COLO668 (cell line): Measurements from ENCODE around the gene NKX6-2.

ENCODE experiments used
- DNase-seq: peaks from one replicate; lab custom pipeline; 2025; ENCODE audit not compliant: unreplicated experiment; lab: John Stamatoyannopoulos, UW

The NKX6-2 gene

DNA sequence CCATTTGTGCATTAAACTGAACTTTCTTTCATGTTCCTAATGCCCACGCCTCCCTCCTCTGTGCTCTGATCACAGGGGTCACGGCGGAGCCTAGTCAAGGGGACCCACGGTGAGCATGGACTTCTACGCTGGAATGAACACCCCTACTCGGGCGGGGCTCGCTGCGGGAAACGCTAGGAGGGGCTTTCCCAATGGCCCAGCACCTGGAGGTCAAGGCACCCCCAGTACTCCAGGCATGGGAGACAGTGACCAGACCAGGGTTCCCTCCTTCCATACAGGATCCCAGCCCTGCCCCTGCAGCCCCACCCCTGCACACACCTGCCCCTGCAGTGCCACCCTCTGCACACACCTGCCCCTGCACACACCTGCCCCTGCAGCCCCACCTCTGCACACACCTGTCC, 27.1 kb upstream of the NKX6-2 start:
- DNase-seq, result no peak

DNA sequence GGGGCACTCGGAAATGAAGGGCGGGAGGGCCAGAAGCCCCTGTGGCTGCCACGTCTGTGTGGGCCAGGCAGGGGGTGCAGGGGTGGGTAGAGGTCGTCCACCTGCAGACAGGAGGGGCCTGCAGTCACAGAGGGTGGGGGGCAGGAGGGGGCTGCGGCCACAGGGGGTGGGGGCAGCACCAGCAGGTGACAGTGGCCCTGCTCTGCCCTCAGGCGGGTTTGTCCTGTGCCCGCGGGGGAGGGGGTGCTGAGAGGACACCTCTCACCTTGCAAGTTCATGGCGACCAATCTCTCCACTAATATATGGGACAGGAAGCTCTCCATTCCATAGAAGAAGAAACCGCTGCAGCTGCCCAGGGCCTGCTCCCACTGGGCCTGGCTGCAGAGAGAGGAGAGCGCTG, 26.6 kb upstream of the NKX6-2 start:
- DNase-seq, result no peak

DNA sequence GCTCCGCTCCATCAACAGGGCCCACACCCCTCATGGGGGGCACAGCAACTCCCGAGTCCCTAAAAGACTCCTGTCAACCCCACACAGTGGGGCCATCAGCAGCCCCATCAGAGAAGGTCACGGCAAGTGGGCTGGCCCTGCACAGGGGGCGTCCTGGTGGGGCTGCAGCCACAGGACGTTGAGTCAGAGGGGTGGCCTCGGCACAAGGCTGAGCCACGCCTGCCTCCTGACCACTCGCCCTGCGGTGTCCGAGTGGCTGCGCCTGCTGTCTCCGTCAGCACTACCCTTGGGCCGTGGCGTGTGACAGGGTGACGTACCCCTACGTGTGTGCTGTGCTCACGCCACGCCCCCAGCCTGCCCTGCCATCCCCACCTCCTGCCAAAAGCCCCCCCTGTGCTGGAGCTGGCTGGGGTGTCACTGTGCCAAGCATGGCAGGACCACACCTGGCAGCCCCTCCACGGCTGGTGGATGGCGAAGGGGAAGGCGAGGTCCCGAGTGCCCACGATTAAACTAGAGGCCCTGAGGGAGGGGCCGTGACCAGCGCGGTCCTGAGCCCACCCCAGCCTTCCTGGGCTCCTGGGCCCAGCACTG, 26.0 kb upstream of the NKX6-2 start:
- DNase-seq, result no peak

DNA sequence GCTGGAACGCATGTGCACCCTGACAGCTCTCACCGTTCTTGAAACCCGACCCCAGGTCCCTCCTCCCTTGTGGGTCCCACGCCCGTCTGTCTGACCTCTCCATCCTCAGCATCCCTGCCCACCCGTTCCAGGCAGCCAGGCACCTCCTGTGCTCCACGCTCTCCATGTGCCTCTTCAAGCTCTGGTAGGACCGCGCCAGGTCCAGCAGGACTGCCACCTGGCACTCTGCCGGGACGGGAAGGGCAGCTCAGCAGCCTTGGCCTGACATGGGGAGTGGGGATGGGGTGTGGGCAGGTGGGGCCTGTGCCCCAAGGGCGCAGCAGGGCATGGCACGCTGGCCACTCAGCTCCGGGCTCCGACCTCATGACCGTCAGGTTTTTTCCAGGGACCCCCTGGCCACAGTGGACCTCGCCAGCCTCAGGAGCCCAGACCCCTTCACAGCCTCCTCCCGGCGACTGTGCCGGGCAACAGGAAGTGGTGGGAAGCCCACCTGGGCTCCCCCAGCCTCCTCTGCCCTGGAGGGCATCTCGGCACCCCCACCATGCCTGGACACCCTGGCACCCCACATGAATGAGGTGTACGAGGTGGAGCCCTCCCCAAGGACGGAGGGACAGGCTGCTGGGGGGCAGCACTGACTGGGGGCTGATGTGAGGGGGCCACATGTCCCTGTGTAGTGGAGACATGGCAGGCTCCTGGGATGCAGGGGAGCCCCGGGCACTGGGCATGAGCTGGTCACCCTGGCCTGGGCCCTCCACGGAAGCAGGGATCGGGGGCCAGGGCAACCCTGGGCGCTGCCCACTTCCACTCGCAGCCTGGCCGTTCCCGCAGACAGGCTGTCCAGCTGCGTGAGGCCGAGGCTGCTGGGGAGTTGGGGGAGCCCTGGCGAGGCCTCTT, 25.1 kb upstream of the NKX6-2 start:
- no peak for DNase-seq

DNA sequence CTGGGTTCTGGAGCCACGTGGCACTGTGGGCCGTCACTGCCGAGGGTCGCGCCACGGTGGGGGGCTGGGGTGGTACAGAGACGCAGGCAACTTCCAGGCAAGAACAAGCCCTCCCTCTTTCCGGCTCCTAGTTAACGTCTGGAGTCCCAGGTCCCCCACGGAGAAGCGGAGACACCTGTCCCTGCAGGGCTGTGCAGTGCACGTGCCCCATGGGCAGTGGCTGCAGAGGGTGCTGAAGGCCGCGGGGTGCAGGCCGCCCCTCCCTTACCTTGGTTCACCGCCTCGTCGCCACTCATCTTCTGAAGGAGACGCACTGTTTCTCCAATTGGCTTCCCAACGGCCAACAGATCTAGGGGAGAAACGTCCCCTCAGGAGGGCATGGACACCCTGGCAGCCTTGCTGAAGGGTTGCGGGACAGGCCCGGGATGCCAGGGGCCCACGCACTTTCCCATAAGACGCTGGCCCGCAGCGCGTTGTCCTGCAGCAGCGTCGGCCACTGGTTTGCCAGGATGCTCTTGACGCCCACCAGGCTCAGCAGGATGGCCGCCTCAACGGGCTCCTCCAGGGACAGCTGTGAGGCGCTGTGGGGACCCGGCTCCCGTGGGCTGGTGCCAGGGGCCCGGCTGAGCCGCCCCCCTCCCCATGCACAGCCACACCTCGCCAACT, 24.3 kb upstream of the NKX6-2 start:
- DNase-seq, result no peak

DNA sequence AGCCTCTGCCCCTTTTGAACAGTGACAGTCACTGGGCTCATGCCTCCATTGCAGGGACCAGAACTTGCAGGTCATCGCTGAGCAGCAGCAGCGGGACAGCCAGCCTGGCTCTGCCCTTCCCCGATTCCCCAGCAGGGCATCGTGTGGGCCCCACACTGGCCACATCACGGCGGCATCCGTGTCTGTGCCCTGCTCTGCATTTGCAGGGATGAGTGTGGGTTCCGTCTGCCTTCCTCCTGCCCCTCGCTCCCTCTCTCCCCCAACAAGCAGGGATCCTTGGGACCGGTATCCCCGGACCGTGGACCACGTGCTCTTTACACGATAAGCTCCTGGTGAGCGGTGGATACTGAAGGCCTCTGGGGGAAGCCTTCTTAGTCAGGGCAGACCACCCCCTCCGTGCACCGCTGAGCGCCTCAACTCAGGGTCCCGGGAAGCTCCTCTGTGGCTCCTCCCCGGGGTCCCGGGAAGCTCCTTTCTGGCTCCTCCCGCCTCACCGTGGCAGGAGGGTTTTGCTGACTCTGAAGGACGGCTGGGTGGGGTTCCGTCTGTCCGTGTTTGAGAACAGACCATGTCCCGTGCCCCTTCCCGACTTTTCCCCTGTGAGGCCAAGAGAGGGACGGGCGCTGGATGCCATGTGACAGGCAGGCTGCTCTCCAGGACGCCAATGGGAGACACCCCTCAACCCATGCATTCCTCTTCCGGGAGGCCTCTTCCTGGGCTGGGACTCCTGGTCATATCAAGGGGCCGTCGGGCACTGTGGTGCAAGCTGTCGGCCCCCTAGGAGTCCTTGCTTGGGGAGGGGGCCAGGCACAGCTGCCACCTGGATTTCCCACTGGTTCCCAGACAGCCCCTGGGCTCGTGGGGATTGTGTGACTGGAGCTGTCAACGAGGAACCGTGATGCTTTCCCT, 23.5 kb upstream of the NKX6-2 start:
- DNase-seq, result no peak

DNA sequence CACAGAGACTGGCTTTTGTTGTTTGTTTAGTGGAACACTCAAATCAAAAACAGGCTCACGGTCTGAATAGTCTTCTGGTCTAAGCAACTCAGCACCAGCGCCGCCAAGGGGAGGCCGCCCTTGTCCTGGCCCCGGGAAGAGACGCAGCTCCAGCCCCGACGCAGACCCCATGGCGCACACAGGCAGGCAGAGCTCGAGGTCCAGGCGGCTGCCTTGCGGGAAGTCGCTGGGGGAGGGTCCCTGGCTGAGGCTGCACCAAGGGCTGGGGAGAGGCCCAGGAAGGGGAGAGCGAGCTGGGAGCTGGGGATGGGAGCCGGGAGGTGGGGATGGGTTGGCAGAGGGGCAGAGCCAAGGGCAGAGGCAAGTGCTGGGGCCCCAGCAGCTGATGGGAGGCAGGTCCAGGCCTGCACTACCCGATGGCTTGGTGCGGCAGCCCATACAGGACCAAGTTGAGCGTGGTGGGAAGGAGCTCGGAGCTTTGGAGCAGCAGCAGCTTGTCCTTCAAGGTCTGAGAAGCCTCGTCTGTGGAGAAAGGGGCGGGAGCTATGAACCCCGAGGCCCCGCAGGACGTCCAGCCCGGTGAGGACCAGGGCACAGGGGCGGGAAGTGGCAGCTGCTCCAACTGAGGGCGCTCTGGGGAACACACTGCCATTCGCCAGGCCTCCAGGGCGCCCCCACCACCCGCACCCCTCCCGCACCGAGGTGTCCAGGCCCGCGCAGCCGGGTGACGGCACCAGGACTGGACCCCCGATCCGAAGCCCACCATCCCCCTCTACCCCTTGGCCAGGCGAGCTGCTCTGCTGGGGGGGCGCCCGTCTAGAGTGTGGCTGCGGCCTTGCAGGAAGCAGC, 22.7 kb upstream of the NKX6-2 start:
- no peak for DNase-seq

DNA sequence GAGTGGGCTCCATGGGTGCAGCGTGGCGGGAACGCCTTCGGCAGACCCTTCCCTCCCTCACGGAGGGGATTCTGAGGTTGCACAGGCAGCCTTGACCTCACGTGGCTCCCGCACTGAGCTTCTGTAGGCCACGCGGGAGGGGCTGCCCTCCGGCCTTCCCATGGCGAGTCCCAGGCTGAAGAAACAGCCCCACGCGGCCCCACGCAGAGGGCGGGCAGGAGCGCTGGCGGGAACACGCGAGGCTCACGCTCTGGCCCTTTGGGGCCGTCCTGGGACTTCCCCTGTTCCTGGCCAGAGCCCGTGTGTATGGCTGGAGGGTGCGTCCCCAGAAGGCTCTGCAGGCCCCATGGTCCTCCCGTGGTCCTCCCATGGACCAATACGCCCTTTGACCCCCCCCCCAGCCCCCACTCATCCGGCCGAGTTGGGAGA, 21.7 kb upstream of the NKX6-2 start:
- no peak for DNase-seq

DNA sequence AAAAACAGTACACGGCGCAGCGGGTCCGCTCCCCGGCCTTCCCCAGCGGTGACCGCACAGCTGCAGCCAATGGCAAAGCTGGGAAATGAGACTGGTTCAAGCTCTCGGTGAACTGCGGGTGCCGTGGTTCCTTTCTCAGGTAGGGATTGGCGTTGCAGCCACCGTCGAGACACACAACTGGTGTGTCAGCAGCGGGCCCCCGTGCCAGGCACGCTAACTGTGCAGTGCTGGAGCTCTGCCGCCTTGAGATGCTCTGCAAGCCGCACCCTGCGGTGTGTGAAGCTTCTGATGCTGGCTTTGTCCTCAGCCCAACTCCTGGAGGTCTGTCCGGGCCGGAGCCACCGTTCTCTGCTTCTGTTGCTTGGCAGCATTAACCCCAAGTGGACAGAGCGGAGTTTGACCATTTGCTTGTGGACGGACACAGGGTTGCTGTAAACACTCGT, 20.6 kb upstream of the NKX6-2 start:
- DNase-seq, result no peak

DNA sequence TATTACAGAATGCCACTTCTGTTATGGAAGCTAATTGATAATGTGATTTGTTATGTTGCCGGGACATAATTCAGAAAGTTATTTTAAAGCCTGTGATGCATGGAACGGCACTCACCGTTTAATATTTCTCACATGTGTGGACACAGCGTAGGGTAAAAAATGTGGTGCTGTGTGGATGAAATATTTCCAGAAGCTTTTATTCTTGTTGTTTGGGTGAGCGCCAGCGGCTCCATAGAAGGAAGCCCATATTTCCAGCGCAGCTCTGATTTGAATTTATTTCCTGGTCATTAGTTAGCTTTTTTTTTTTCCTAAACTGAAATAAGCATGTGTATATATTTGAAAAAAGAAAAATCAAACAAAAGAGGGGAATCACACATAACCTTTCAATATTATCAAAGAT, 20.2 kb upstream of the NKX6-2 start:
- DNase-seq, result no peak

DNA sequence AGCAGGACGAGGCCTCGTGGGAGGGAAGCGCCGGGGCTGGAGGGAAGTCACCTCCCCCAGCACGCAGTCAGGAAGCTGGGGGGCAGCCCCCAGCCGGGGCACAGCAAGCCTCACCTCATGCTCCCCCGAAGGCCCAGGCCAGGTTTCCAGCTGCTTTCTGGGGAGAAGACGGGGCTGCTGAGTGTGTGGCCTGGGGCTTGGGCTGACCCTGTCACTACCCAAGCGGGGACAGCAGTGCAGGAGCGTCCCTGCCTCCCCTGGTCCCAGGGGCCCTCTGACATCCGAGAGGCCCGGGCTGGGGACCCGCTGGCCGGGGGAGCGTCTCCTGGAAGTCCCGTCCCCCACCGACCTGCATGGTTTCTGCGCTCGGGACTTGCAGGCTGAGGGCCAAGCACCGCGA, 19.7 kb upstream of the NKX6-2 start:
- no peak for DNase-seq

DNA sequence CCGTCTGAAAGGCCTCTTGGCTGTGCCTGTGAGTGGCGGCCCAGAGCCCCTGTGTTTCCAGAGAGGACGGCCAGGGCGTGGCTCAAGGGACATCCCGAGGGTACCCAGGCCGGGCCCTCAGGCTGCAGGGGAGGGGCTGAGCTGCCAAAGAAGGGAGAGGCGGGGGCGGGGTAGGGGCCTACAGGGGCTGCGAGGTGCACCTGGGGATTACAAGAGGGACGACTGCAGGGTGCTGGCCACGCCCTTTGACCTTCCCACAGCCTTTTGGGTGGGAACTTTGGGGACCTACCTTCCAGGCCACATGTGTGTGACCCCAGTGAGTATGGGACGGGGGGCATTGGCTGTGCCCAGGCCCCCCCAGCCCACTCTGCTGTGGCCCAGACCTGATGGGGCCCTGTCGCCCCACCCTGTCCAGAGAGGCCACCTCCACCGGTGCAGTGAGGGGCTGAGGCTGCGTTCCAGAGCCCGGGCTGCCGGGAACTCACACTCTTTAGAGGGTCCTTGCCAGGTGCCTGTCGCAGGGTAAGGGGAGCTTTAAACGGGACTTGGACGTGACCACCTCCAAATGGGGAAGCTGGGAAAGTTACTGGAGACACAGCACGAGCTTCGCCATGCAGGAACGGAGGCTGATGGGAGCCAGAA, 19.0 kb upstream of the NKX6-2 start:
- no peak for DNase-seq

DNA sequence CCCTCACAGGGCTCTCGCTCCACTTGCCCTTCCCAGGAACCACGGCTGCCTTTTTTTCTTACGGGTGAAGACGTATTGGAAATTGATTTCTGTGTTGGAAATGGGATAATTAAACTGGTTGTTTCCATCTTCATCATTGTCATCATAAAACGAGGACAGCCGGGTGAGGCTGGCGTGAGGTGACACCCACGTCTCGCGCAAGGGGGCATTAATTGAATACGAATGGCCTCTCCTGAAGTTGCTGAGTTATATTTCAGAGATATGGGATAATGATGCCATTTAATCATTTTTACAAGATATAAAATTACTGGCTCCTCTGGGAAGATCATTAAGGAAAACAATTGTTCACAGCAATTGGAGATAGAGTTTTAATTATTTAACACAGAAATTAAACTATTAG, 18.3 kb upstream of the NKX6-2 start:
- no peak for DNase-seq

DNA sequence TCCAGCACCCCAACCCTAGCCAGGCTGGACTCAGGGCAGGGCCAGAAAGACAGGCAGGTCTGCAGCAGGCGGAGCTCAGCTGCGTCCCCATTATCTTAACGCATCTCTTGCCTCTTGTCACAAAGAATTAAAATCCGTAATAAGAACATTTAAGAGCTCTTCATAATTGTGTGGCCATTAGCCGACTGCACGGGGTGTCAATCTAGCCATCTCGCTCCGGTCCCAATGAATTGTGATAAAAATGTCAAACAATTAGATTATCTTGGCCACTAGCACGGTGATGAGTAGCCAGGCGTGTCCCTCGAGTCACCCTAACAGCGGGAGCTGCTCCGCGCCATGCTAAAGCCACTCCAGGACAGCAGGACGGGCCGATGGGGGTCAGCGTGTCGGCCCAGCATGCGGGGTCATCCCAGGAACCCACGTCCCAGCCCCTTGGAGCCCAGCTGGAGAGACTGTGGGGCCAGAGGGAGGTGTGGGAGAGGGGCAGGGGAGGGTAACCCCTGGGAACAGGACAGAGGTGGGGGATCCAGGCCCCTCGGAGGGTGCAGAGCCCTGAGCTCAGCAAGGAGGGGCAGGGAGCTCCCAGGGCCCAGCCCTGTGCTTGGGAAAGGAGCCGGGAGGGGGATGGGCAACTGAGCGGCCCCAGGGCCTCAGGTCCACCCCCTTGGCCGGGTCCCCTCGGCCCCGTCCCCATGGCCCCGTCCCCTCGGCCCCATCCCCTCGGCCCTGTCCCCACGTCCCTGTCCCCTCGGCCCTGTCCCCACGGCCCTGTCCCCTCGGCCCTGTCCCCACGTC, 17.7 kb upstream of the NKX6-2 start:
- DNase-seq, result no peak

DNA sequence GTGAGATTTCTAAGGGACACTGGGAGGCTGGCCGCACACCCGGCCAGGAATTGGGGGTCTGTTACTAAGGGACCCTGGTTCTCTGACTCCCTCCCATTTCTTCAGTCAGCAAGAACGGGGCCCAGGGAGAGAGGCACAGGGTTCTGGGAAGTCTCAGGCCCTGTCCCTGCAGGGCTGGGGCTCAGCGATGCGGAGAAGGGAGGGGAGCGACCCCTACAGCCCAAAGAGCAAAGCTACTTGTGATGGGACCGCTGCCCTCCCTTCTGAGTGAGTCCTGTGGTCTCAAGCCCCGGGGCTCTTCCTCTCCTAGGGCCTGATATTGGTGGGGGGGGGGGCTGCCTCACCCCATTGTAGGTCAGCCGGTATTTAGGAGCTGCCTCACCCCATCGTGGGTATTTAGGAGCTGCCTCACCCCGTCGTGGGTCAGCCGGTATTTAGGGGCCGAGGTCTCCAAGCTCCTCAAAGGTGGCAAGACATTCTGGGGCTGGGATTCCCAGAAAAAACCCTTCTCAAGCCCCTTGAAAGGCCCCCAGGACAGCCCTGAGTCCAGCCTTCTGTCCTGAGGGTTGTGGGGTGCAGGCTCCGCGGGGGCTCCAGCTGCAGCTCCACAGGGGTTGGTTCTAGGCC, 16.9 kb upstream of the NKX6-2 start:
- no peak for DNase-seq

DNA sequence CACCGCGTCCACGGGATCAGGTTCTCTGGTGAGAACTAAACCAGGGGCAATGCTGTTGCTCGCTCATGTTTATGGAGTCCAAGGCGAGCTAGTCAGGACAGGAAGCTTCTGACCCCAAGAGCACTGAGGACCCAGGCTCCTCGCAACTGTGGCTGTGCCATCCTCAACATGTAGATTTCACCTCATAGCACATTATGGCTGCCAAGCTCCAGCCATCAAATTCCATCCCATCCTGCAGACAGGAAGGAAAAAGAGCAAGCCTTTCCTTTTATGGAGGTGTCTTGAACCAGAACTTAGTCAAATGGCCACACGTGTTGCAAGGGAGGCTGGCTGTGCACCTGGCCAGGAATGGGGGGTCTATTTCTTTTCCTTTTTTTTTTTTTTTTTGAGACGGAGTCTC, 16.1 kb upstream of the NKX6-2 start:
- DNase-seq, result no peak

DNA sequence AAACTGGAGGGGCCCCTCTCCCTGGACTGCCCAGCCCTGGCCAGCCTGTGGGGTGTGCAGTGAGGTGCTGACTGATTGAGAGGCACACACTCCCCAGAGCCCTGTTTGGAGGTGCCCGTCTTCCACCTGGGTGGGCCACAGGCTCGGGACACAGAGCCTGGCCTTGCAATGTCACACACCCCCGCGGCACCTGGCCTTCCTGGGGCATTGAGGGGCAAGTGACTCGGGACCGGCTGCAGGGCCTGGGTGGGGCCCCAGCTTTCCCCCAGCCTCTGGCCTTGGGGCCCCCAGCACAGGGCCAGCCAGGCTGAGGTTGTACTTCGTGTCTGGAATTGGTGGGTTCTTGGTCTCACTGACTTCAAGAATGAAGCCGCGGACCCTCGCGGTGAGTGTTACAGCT, 13.9 kb upstream of the NKX6-2 start:
- DNase-seq, result no peak

DNA sequence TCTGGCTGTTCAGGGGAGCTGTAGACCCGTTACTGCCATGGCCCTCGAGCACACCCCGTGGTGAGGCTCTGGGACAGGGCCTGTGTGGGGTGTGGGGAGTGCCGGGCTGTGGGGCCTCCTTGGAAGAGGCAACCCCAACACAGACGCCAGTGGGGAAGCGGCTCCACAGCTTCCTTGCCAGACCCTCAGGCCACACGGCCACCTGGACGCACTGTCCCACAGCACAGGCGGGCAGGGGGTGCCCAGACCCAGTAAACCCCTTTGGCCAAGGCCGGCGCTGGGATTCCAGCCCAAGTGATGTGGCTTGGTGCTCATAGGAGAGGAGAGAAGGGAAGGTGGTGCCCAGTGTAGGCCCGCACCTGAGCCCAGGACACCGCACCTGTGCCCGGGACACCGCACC, 12.9 kb upstream of the NKX6-2 start:
- DNase-seq, result no peak
